Sigmoid colon (tissue), 7 donors: ENCODE measurements around the gene SLC12A8. TPM values are rescaled to one million over a fixed set of nuclear protein-coding genes. Genes with fewer than 3 reads are reported as not detected.
A peak's percentile ranks its signal among the peaks of the same experiment; 100 is the strongest.

Source experiments
- DNase-seq: peaks from one replicate; pipeline ENCODE4 v3.0.0-alpha.2; 2019
- H3K27ac ChIP-seq, 4 donors: fragments of 200-600 bp; sonication (generic); one replicate each; pipeline ENCODE4 v1.5.1; 2016 to 2019; ENCODE audit warnings: mild to moderate bottlenecking in 1 of 4
- H3K27me3 ChIP-seq, 3 donors: fragments of 200-600 bp; sonication (generic); one replicate each; pipeline ENCODE4 v1.5.1; 2019; ENCODE audit warnings: mild to moderate bottlenecking in 1 of 3
- H3K36me3 ChIP-seq, 4 donors: fragments of 200-600 bp; sonication (generic); one replicate each; pipeline ENCODE4 v1.5.1; 2016 to 2019
- H3K4me1 ChIP-seq, 4 donors: fragments of 200-600 bp; sonication (generic); one replicate each; pipeline ENCODE4 v1.5.1; 2017 to 2019
- H3K4me3 ChIP-seq, 4 donors: fragments of 200-600 bp; sonication (generic); one replicate each; pipeline ENCODE4 v1.5.1; 2017 to 2019; ENCODE audit warnings: mild to moderate bottlenecking in 2 of 4, moderate library complexity in 1 of 4
- H3K9me3 ChIP-seq, 4 donors: fragments of 200-600 bp in 3 of 4; sonication (generic) in 3 of 4; one replicate each; pipeline versions ENCODE4 v1.5.1 to v1.6.1; 2013 to 2019
- EP300 ChIP-seq, 4 donors: sonication (generic); formaldehyde crosslinking; IDR thresholded peaks; one replicate each; pipeline ENCODE4 v1.6.1; 2017; ENCODE audit warnings: antibody characterized with exemption in 4 of 4
- POLR2A ChIP-seq, 2 donors: fragments of 450-650 bp; IDR thresholded peaks; one replicate each; pipeline ENCODE4 v1.6.1; 2016; ENCODE audit warnings: antibody characterized with exemption in 2 of 2, mild to moderate bottlenecking in 2 of 2, moderate library complexity in 2 of 2
- POLR2AphosphoS5 ChIP-seq, 4 donors: sonication (generic); formaldehyde crosslinking; IDR thresholded peaks; one replicate each; pipeline ENCODE4 v1.6.1; 2017; ENCODE audit warnings: antibody characterized with exemption in 4 of 4
- WGBS, 2 donors: extraction: QIAGEN DNeasy Blood & Tissue Kit; methylation state at CpG; one replicate each; pipeline ENCODE4 v1.1.7; 2013; 5-methylcytosine and 5-hydroxymethylcytosine counted together
- intact Hi-C: fragments of 100-400 bp; cut with DNase I; formaldehyde crosslinking; loops from one replicate; pipeline ENCODE4 v1.15.1; 2023
- polyA plus RNA-seq, 3 donors: library from polyadenylated mRNA; stranded (reverse); fragments of 200-250 nt; gene quantifications; one replicate each; pipeline ENCODE4 v1.2.3, GENCODE V29; 2013
- total RNA-seq, 4 donors: library from RNA; depleted of rRNA; stranded (reverse); fragments of >200 nt; gene quantifications; one replicate each; pipeline ENCODE4 v1.1.0, GENCODE V29; 2016
- TF ChIP-seq, protein P1 (sequence below), 4 experiments: fragments of 450-650 bp in 3 of 4; fragments of 200-600 bp in 1 of 4; IDR thresholded peaks; one replicate each; pipeline ENCODE4 v1.5.1; 2016 to 2019; ENCODE audit warnings: antibody characterized with exemption in 4 of 4, mild to moderate bottlenecking in 3 of 4, moderate library complexity in 2 of 4
- donor health status: healthy with polysubstance abuse.
- donor health status: Bipolar disorder and iron deficiency.
- donor health status: healthy.

Gene SLC12A8
- total and polyA plus RNA-seq, 7 donors = 0.33 to 6.3 (median 1.7) TPM; not detected in 3

GRCh38 chr3:125062904-125063618 lies 149.5 kb downstream of the SLC12A8 start:
- no peaks in the 10 kb centered on the region for H3K27me3 ChIP-seq
- no peak overlapping the region for H3K4me3 ChIP-seq
- peak overlapping the region; percentile 78 to 95 (median 80) for H3K27ac ChIP-seq
- H3K9me3 ChIP-seq = no peaks in the 10 kb centered on the region
- 42 to 57% methylated on average over 7 of the region's 7 CpGs for WGBS, 2 donors
- H3K4me1 ChIP-seq = peaks cover 0 to 42% (median 40%) of the 10 kb centered on the region in 4 donors
- H3K36me3 ChIP-seq = no peaks in the 10 kb centered on the region
- TF ChIP-seq, protein P1, sequence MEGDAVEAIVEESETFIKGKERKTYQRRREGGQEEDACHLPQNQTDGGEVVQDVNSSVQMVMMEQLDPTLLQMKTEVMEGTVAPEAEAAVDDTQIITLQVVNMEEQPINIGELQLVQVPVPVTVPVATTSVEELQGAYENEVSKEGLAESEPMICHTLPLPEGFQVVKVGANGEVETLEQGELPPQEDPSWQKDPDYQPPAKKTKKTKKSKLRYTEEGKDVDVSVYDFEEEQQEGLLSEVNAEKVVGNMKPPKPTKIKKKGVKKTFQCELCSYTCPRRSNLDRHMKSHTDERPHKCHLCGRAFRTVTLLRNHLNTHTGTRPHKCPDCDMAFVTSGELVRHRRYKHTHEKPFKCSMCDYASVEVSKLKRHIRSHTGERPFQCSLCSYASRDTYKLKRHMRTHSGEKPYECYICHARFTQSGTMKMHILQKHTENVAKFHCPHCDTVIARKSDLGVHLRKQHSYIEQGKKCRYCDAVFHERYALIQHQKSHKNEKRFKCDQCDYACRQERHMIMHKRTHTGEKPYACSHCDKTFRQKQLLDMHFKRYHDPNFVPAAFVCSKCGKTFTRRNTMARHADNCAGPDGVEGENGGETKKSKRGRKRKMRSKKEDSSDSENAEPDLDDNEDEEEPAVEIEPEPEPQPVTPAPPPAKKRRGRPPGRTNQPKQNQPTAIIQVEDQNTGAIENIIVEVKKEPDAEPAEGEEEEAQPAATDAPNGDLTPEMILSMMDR (IDR thresholded peaks at IDR 0.05) = no peak
- no peak for TF ChIP-seq POLR2A (IDR thresholded peaks at IDR 0.05)
- TF ChIP-seq EP300 (IDR thresholded peaks at IDR 0.05) = no peak
- no peak for TF ChIP-seq POLR2AphosphoS5 (IDR thresholded peaks at IDR 0.05)
- intact Hi-C loops = loop anchor here (10.0 kb wide), 1 partner anchor 138 kb away; no protein-coding TSS in a partner anchor
- DNase-seq = no peak

- no peak overlapping the region for H3K4me3 ChIP-seq
- 92 to 93% methylated on average over 5 of the region's 5 CpGs for WGBS, 2 donors
- no peaks in the 10 kb centered on the region for H3K27me3 ChIP-seq
- no peaks in the 10 kb centered on the region for H3K36me3 ChIP-seq
- intact Hi-C loops = loop anchor here (2.0 to 10.0 kb wide), 2 partner anchors 63 to 137 kb away; no protein-coding TSS in a partner anchor
- TF ChIP-seq, protein P1 (IDR thresholded peaks at IDR 0.05) = no peak
- TF ChIP-seq POLR2AphosphoS5 (IDR thresholded peaks at IDR 0.05) (no peak), POLR2A (IDR thresholded peaks at IDR 0.05) (no peak), EP300 (IDR thresholded peaks at IDR 0.05) (no peak)
- DNase-seq = no peak
- peak overlapping the region; percentile 78 to 95 (median 80) for H3K27ac ChIP-seq
- peaks cover 0 to 56% (median 51%) of the 10 kb centered on the region in 4 donors for H3K4me1 ChIP-seq
- H3K9me3 ChIP-seq = no peaks in the 10 kb centered on the region
These were observed 150.9 kb downstream of the SLC12A8 start for GRCh38 chr3:125061646-125062045.

- Histone ChIP-seq H3K27ac (peak overlapping the region; percentile 78 to 95 (median 80)), H3K9me3 (no peaks in the 10 kb centered on the region), H3K4me3 (no peak overlapping the region), H3K36me3 (no peaks in the 10 kb centered on the region), H3K27me3 (no peaks in the 10 kb centered on the region), H3K4me1 (peaks cover 0 to 61% (median 55%) of the 10 kb centered on the region in 4 donors)
- 71 to 73% methylated on average over 4 of the region's 4 CpGs for WGBS, 2 donors
- intact Hi-C loops = loop anchor here (2.0 to 10.0 kb wide), 2 partner anchors 62 to 136 kb away; no protein-coding TSS in a partner anchor
- TF ChIP-seq EP300 (IDR thresholded peaks at IDR 0.05) = peak in 2 of 4 donors; percentile 55 to 70
- peak; percentile 67 to 83 (median 82) for TF ChIP-seq POLR2AphosphoS5 (IDR thresholded peaks at IDR 0.05)
- no peak for TF ChIP-seq POLR2A (IDR thresholded peaks at IDR 0.05)
- TF ChIP-seq, protein P1 (IDR thresholded peaks at IDR 0.05) = no peak
- peak; percentile 89 for DNase-seq
These were observed 151.4 kb downstream of the SLC12A8 start for GRCh38 chr3:125061170-125061569.

- H3K27me3 ChIP-seq = no peaks in the 10 kb centered on the region
- DNase-seq = no peak
- H3K9me3 ChIP-seq = no peaks in the 10 kb centered on the region
- intact Hi-C loops = loop anchor here (2.0 to 10.0 kb wide), 4 partner anchors 61 to 525 kb away; no protein-coding TSS in a partner anchor
- no peaks in the 10 kb centered on the region for H3K36me3 ChIP-seq
- H3K4me3 ChIP-seq = no peak overlapping the region
- WGBS, 2 donors = 75 to 76% methylated on average over 7 of the region's 7 CpGs
- TF ChIP-seq POLR2A (IDR thresholded peaks at IDR 0.05) = no peak
- peaks cover 0 to 61% (median 56%) of the 10 kb centered on the region in 4 donors for H3K4me1 ChIP-seq
- peak overlapping the region in 2 of 4 donors; percentile 94 to 95 for H3K27ac ChIP-seq
These were observed 152.9 kb downstream of the SLC12A8 start for GRCh38 chr3:125059488-125060245.

- no peak for TF ChIP-seq POLR2AphosphoS5 (IDR thresholded peaks at IDR 0.05)
- TF ChIP-seq EP300 (IDR thresholded peaks at IDR 0.05) = no peak
- no peak for TF ChIP-seq POLR2A (IDR thresholded peaks at IDR 0.05)
- TF ChIP-seq, protein P1 (IDR thresholded peaks at IDR 0.05) = no peak
- no peak for DNase-seq
- intact Hi-C loops = loop anchor here (10.0 kb wide), 2 partner anchors 274 to 526 kb away; no protein-coding TSS in a partner anchor
- H3K4me1 ChIP-seq = peaks cover 0 to 66% (median 61%) of the 10 kb centered on the region in 4 donors
- H3K4me3 ChIP-seq = no peak overlapping the region
- no peaks in the 10 kb centered on the region for H3K36me3 ChIP-seq
- H3K27ac ChIP-seq = peak overlapping the region in 3 of 4 donors; percentile 1 to 95 (median 94)
- 93 to 96% methylated on average over 3 of the region's 3 CpGs for WGBS, 2 donors
- H3K9me3 ChIP-seq = no peaks in the 10 kb centered on the region
- no peaks in the 10 kb centered on the region for H3K27me3 ChIP-seq
These were observed 153.6 kb downstream of the SLC12A8 start for GRCh38 chr3:125058959-125059358.
